Measurements from ENCODE around the gene LDHAL6B.

GRCh38 chr15:59157840-59158700, 48.6 kb upstream of the LDHAL6B start:
- no peak for TF ChIP-seq TAF1 (IDR thresholded peaks at IDR 0.05; ENCODE audit: borderline replicate concordance, low read depth, low read length)
- TF ChIP-seq POLR2AphosphoS5 (IDR thresholded peaks at IDR 0.05; ENCODE audit: low read depth, low read length), result no peak
- TF ChIP-seq POLR2A (IDR thresholded peaks at IDR 0.05; ENCODE audit: low read depth, low read length), result no peak
